HG03196 (cell line): Measurements from ENCODE around the gene FER.
"Not testable (repeated sequence)": the region's sequence is repeated elsewhere in the genome, so short reads cannot be mapped to it uniquely, and the experiment has no call there.

Experiments
- ATAC-seq: cut with Tn5 transposase; IDR thresholded peaks from one replicate; pipeline ENCODE4 v1.9.1; 2021; ENCODE audit not compliant: unreplicated experiment

The FER gene

GRCh38 chr5:108747774-108748400, at the start of gene FER:
TSS of gene FER (plus strand) at chr5:108747897. CDS start at chr5:108798183, 50,286 bp downstream.
- peak; percentile 29 for ATAC-seq

GRCh38 chr5:108700388-108700787, 47.3 kb upstream of the FER start:
- not testable (repeated sequence) for ATAC-seq

- ATAC-seq: no peak
Observed at GRCh38 chr5:108700930-108701329, 46.8 kb upstream of the FER start.

GRCh38 chr5:108702546-108702945, 45.2 kb upstream of the FER start:
- no peak for ATAC-seq

- no peak for ATAC-seq
Observed at GRCh38 chr5:108703313-108703712, 44.4 kb upstream of the FER start.

- ATAC-seq: no peak
Observed at GRCh38 chr5:108707141-108707540, 40.6 kb upstream of the FER start.

GRCh38 chr5:108711898-108712297, 35.8 kb upstream of the FER start:
- no peak for ATAC-seq

- ATAC-seq: no peak
Observed at GRCh38 chr5:108715408-108715807, 32.3 kb upstream of the FER start.

- ATAC-seq: peak; percentile 89
Observed at GRCh38 chr5:108720391-108720790, 27.3 kb upstream of the FER start.

- ATAC-seq: no peak
Observed at GRCh38 chr5:108726446-108727235, 21.1 kb upstream of the FER start.

GRCh38 chr5:108727236-108727650, 20.5 kb upstream of the FER start:
- ATAC-seq: no peak

GRCh38 chr5:108727651-108728565, 19.8 kb upstream of the FER start:
- ATAC-seq: peak; percentile 75

GRCh38 chr5:108728566-108729241, 19.0 kb upstream of the FER start:
- peak; percentile 38 for ATAC-seq

- ATAC-seq: no peak
Observed at GRCh38 chr5:108729242-108729615, 18.5 kb upstream of the FER start.

GRCh38 chr5:108730617-108731340, 16.9 kb upstream of the FER start:
- peak; percentile 24 for ATAC-seq

GRCh38 chr5:108735790-108736189, 11.9 kb upstream of the FER start:
- no peak for ATAC-seq

- ATAC-seq: no peak
Observed at GRCh38 chr5:108736855-108737254, 10.8 kb upstream of the FER start.

GRCh38 chr5:108739376-108739775, 8.3 kb upstream of the FER start:
- ATAC-seq: no peak

- ATAC-seq: no peak
Observed at GRCh38 chr5:108739906-108740305, 7.8 kb upstream of the FER start.

GRCh38 chr5:108743319-108743718, 4.4 kb upstream of the FER start:
- no peak for ATAC-seq
